HS-5 (cell line): Measurements from ENCODE around the gene PLA2G6.
"Not testable (repeated sequence)": the region's sequence is repeated elsewhere in the genome, so short reads cannot be mapped to it uniquely, and the experiment has no call there.

Experiments
- DNase-seq: peaks from one replicate; pipeline ENCODE4 v3.0.0-alpha.2; 2012; ENCODE audit warnings: low read depth

Gene PLA2G6

GRCh38 chr22:38129021-38129420 lies 52.6 kb downstream of the PLA2G6 start:
- DNase-seq = no peak

- DNase-seq = no peak
Observed at GRCh38 chr22:38127869-38128268, 53.8 kb downstream of the PLA2G6 start.

GRCh38 chr22:38126928-38127668 lies 54.5 kb downstream of the PLA2G6 start:
- no peak for DNase-seq

GRCh38 chr22:38125751-38126201 lies 55.9 kb downstream of the PLA2G6 start:
- DNase-seq = no peak

- no peak for DNase-seq
Observed at GRCh38 chr22:38125038-38125610, 56.5 kb downstream of the PLA2G6 start.

- DNase-seq = no peak
Observed at GRCh38 chr22:38124236-38124974, 57.2 kb downstream of the PLA2G6 start.

- no peak for DNase-seq
Observed at GRCh38 chr22:38122616-38123015, 59.0 kb downstream of the PLA2G6 start.

- DNase-seq = no peak
Observed at GRCh38 chr22:38120359-38121110, 61.1 kb downstream of the PLA2G6 start.

- not testable (repeated sequence) for DNase-seq
Observed at GRCh38 chr22:38118747-38119146, 62.9 kb downstream of the PLA2G6 start.

GRCh38 chr22:38118182-38118581 lies 63.4 kb downstream of the PLA2G6 start:
- DNase-seq = no peak

- DNase-seq = not testable (repeated sequence)
Observed at GRCh38 chr22:38117556-38117955, 64.1 kb downstream of the PLA2G6 start.

- no peak for DNase-seq
Observed at GRCh38 chr22:38115423-38116205, 66.0 kb downstream of the PLA2G6 start.

GRCh38 chr22:38114484-38115398 lies 66.9 kb downstream of the PLA2G6 start:
- no peak for DNase-seq

- DNase-seq = no peak
Observed at GRCh38 chr22:38112381-38112780, 69.2 kb downstream of the PLA2G6 start.

- DNase-seq = no peak
Observed at GRCh38 chr22:38111925-38112355, 69.7 kb downstream of the PLA2G6 start.

- no peak for DNase-seq
Observed at GRCh38 chr22:38110863-38111852, 70.5 kb downstream of the PLA2G6 start.

- no peak for DNase-seq
Observed at GRCh38 chr22:38110008-38110862, 71.4 kb downstream of the PLA2G6 start, which contains the start of gene BAIAP2L2. Gene BAIAP2L2 (minus strand): TSS chr22:38110684. CDS start chr22:38110525, 159 bp downstream.
